ENCODE results near the gene ATP1A1. TPM values are rescaled to one million over a fixed set of nuclear protein-coding genes. Genes with fewer than 3 reads are reported as not detected.

The ATP1A1 gene
- polyA plus RNA-seq, 2 of the 4 experiments (the other 2 are of a cell fraction): 119 to 171 TPM

DNA sequence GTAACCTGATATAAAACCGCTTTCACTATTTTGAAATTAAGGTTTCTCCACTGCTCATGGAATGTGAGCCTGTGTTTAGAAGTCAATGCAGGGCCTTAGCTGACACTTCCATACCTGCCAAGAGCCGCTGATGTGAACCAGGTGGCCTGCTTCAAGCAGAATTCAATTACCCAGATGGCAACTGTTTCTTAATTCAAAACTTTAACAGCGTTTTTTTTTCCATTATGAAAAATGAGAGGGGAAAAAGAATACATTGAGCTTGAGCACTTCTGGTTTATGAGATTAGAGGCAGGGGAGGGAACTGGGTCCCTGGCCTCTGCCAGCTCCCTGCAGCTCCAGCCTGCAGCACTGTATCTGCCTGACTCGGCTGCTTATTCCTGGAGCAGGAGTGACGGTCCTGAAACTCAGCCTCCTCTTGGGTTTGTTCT is 7.7 kb upstream of the ATP1A1 start:
- no peak for FAIRE-seq
- 51% methylated on average over 5 of the region's 5 CpGs for WGBS (ENCODE audit: missing lambda C conversion rate)
- POLR2A ChIA-PET: no interaction called here
- CTCF ChIA-PET: interaction anchor here (1.2 kb wide), 1 partner anchor 19 kb away, joined by 3 read pairs; no protein-coding TSS in a partner anchor
- Histone ChIP-seq H3K4me2 (no peak overlapping the region), H3K4me1 (no peaks in the 10 kb centered on the region), H3K4me3 (no peak overlapping the region), H3K9me3 (no peaks in the 10 kb centered on the region), H3K27ac (no peak overlapping the region)
- TF ChIP-seq POLR2A (IDR thresholded peaks at IDR 0.05; ENCODE audit: low read length): no peak
- TF ChIP-seq HOXB13 (CRISPR knock-in tag; IDR thresholded peaks at IDR 0.05; ENCODE audit: low read depth): no peak
- no peak for TF ChIP-seq NR3C1 (IDR thresholded peaks at IDR 0.05)
- TF ChIP-seq FOXS1 (CRISPR knock-in tag; IDR thresholded peaks at IDR 0.05): no peak
- TF ChIP-seq, protein P1, sequence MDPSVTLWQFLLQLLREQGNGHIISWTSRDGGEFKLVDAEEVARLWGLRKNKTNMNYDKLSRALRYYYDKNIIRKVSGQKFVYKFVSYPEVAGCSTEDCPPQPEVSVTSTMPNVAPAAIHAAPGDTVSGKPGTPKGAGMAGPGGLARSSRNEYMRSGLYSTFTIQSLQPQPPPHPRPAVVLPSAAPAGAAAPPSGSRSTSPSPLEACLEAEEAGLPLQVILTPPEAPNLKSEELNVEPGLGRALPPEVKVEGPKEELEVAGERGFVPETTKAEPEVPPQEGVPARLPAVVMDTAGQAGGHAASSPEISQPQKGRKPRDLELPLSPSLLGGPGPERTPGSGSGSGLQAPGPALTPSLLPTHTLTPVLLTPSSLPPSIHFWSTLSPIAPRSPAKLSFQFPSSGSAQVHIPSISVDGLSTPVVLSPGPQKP (IDR thresholded peaks at IDR 0.05; ENCODE audit: low read depth, low read length): no peak
- TF ChIP-seq MAFK (IDR thresholded peaks at IDR 0.05; ENCODE audit: partially characterized antibody): no peak
- TF ChIP-seq JUNB (IDR thresholded peaks at IDR 0.05): no peak
- no peak for TF ChIP-seq ZSCAN20 (CRISPR knock-in tag; IDR thresholded peaks at IDR 0.05)
- no peak for TF ChIP-seq RFX5 (IDR thresholded peaks at IDR 0.05)
- no peak for TF ChIP-seq ZC3H11A (IDR thresholded peaks at IDR 0.05)
- TF ChIP-seq, protein P2, sequence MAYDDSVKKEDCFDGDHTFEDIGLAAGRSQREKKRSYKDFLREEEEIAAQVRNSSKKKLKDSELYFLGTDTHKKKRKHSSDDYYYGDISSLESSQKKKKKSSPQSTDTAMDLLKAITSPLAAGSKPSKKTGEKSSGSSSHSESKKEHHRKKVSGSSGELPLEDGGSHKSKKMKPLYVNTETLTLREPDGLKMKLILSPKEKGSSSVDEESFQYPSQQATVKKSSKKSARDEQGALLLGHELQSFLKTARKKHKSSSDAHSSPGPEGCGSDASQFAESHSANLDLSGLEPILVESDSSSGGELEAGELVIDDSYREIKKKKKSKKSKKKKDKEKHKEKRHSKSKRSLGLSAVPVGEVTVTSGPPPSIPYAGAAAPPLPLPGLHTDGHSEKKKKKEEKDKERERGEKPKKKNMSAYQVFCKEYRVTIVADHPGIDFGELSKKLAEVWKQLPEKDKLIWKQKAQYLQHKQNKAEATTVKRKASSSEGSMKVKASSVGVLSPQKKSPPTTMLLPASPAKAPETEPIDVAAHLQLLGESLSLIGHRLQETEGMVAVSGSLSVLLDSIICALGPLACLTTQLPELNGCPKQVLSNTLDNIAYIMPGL (CRISPR knock-in tag; IDR thresholded peaks at IDR 0.05; ENCODE audit: borderline replicate concordance): no peak
- no peak for TF ChIP-seq RARB (CRISPR knock-in tag; IDR thresholded peaks at IDR 0.05)
- no peak for DNase-seq (ENCODE audit: low read depth in 1 of 2, low spot score in 1 of 2)
- ATAC-seq: no peak

DNA sequence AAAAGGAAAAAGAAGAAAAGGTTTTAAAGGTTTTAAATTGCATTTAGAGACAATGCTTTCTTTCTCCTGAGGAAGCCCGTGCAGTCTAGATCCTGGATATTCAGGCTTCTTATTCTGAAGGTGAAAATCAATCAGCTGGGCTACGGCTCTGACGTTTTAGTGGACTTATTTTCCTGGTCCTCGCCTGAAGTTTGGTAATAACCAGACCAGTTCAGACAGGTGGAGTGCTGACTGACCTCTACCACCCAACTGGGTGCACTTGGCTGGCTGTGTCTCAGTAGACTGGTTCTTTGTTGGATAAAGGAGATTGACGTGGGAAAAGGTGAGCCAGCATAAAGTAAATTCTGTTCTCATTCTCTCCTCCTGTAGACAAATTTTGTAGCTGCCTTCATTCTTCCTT is 7.2 kb upstream of the ATP1A1 start:
- WGBS (ENCODE audit: missing lambda C conversion rate): 55% methylated on average over 5 of the region's 5 CpGs
- TF ChIP-seq CBX2 (IDR thresholded peaks at IDR 0.05; ENCODE audit: borderline replicate concordance, low read depth) (no peak), RFX5 (IDR thresholded peaks at IDR 0.05) (no peak), RCOR1 (IDR thresholded peaks at IDR 0.05; ENCODE audit: low read depth, low read length) (no peak), TP53 (CRISPR knock-in tag; IDR thresholded peaks at IDR 0.05) (no peak)
- TF ChIP-seq, protein P3, sequence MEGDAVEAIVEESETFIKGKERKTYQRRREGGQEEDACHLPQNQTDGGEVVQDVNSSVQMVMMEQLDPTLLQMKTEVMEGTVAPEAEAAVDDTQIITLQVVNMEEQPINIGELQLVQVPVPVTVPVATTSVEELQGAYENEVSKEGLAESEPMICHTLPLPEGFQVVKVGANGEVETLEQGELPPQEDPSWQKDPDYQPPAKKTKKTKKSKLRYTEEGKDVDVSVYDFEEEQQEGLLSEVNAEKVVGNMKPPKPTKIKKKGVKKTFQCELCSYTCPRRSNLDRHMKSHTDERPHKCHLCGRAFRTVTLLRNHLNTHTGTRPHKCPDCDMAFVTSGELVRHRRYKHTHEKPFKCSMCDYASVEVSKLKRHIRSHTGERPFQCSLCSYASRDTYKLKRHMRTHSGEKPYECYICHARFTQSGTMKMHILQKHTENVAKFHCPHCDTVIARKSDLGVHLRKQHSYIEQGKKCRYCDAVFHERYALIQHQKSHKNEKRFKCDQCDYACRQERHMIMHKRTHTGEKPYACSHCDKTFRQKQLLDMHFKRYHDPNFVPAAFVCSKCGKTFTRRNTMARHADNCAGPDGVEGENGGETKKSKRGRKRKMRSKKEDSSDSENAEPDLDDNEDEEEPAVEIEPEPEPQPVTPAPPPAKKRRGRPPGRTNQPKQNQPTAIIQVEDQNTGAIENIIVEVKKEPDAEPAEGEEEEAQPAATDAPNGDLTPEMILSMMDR (IDR thresholded peaks at IDR 0.05): no peak
- TF ChIP-seq, protein P4, sequence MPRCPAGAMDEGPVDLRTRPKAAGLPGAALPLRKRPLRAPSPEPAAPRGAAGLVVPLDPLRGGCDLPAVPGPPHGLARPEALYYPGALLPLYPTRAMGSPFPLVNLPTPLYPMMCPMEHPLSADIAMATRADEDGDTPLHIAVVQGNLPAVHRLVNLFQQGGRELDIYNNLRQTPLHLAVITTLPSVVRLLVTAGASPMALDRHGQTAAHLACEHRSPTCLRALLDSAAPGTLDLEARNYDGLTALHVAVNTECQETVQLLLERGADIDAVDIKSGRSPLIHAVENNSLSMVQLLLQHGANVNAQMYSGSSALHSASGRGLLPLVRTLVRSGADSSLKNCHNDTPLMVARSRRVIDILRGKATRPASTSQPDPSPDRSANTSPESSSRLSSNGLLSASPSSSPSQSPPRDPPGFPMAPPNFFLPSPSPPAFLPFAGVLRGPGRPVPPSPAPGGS (IDR thresholded peaks at IDR 0.05): no peak
- H3K4me1 ChIP-seq: no peaks in the 10 kb centered on the region
- no peak overlapping the region for H3K27ac ChIP-seq
- DNase-seq (ENCODE audit: low read depth in 1 of 2, low spot score in 1 of 2) (no peak), ATAC-seq (no peak), FAIRE-seq (no peak)
- ChIA-PET POLR2A (no interaction called here), CTCF (interaction anchor here (1.6 kb wide), 1 partner anchor 119 kb away, joined by 4 read pairs; no protein-coding TSS in a partner anchor)
- no peak overlapping the region for H3K4me3 ChIP-seq
- H3K9me3 ChIP-seq: no peaks in the 10 kb centered on the region
- H3K4me2 ChIP-seq: no peak overlapping the region

DNA sequence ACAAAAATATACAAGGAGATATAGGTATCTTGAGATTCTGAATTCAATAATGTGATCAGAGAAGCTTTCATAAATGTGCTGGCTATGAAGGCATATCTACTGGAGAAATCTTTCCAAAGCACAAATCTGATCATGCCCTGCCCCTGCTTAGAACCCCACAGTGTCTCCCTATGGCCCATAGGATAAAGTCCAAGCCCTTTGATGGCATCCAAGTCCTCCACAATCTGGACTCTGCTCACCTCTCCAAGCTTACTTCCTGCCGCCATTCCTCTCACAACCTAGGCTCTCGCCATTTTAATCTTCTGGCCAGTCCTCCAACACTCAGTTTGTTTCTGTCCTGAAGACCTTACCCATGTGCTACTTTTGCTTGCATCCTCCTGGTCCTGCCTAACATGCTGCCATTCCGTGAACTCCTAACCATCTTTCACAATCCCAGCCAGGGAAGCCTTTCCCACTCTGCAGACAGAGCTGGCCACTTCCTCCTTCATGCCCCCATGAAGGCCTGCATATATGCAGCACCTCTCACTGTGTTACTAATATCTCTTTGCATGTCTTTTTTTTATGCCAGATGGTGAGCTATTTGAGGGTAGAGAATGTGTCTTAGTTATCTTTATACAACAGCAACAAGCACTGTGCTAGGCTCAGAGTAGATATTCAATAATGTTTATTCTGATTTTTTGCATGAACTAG is 5.6 kb upstream of the ATP1A1 start:
- H3K27ac ChIP-seq: no peak overlapping the region
- no peak for FAIRE-seq
- DNase-seq (ENCODE audit: low read depth in 1 of 2, low spot score in 1 of 2): no peak
- H3K4me2 ChIP-seq: no peak overlapping the region
- CTCF ChIA-PET: interaction anchor here (0.8 to 1.6 kb wide), 3 partner anchors 118 to 199 kb away, joined by 3 to 4 read pairs (median 4); no protein-coding TSS in a partner anchor
- TF ChIP-seq GATA3 (IDR thresholded peaks at IDR 0.05; ENCODE audit: borderline replicate concordance): no peak
- no peak for TF ChIP-seq BHLHE40 (IDR thresholded peaks at IDR 0.05; ENCODE audit: low read depth, low read length)
- TF ChIP-seq CHD4 (IDR thresholded peaks at IDR 0.05; ENCODE audit: borderline replicate concordance): no peak
- TF ChIP-seq ZC3H11A (IDR thresholded peaks at IDR 0.05): no peak
- TF ChIP-seq POLR2AphosphoS2 (conservative IDR thresholded peaks at IDR 0.05; ENCODE audit: low read length): no peak
- no peak for TF ChIP-seq SMC3 (IDR thresholded peaks at IDR 0.05)
- TF ChIP-seq ZNF302 (CRISPR knock-in tag; IDR thresholded peaks at IDR 0.05): no peak
- TF ChIP-seq, protein P5, sequence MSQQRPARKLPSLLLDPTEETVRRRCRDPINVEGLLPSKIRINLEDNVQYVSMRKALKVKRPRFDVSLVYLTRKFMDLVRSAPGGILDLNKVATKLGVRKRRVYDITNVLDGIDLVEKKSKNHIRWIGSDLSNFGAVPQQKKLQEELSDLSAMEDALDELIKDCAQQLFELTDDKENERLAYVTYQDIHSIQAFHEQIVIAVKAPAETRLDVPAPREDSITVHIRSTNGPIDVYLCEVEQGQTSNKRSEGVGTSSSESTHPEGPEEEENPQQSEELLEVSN (IDR thresholded peaks at IDR 0.05; ENCODE audit: borderline replicate concordance, low read depth): no peak
- TF ChIP-seq, protein P6, sequence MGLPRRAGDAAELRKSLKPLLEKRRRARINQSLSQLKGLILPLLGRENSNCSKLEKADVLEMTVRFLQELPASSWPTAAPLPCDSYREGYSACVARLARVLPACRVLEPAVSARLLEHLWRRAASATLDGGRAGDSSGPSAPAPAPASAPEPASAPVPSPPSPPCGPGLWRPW (IDR thresholded peaks at IDR 0.05): no peak
- no peak for TF ChIP-seq EP300 (IDR thresholded peaks at IDR 0.05)
- TF ChIP-seq HOXB13 (CRISPR knock-in tag; IDR thresholded peaks at IDR 0.05; ENCODE audit: low read depth): no peak
- no peak for TF ChIP-seq MAFK (IDR thresholded peaks at IDR 0.05; ENCODE audit: partially characterized antibody)
- TF ChIP-seq, protein P7, sequence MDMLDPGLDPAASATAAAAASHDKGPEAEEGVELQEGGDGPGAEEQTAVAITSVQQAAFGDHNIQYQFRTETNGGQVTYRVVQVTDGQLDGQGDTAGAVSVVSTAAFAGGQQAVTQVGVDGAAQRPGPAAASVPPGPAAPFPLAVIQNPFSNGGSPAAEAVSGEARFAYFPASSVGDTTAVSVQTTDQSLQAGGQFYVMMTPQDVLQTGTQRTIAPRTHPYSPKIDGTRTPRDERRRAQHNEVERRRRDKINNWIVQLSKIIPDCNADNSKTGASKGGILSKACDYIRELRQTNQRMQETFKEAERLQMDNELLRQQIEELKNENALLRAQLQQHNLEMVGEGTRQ (IDR thresholded peaks at IDR 0.05): no peak
- WGBS (ENCODE audit: missing lambda C conversion rate): 59% methylated on average over 3 of the region's 3 CpGs
- H3K9me3 ChIP-seq: no peaks in the 10 kb centered on the region
- 0 out of 3 replicates have a peak, but pooled peaks cover 4% of the 10 kb centered on the region for H3K4me1 ChIP-seq
- no peak for ATAC-seq
- no peak overlapping the region for H3K4me3 ChIP-seq
- POLR2A ChIA-PET: no interaction called here

Measured in A549 (cell line).